Neural progenitor cell (in vitro differentiated cells): ENCODE measurements around the gene PCSK6.

Source experiments
- CTCF ChIP-seq: fragments of 200-600 bp; sonication (generic); IDR thresholded peaks from 2 replicates; pipeline ENCODE4 v1.5.1; 2017; ENCODE audit warnings: antibody characterized with exemption, mild to moderate bottlenecking
- EZH2 ChIP-seq: fragments of 200-600 bp; sonication (generic); IDR thresholded peaks from 2 replicates; pipeline ENCODE4 v1.6.1; 2017; ENCODE audit warnings: antibody characterized with exemption, mild to moderate bottlenecking, moderate library complexity

- no peak for TF ChIP-seq CTCF
- no peak for TF ChIP-seq EZH2
Observed at GRCh38 chr15:101538177-101538576, 48.7 kb upstream of the PCSK6 start.
